ENCODE results near the gene GRAMD1B. TPM values are rescaled to one million over a fixed set of nuclear protein-coding genes. Genes with fewer than 3 reads are reported as not detected.
A peak's percentile ranks its signal among the peaks of the same experiment; 100 is the strongest.

GRAMD1B gene
- total and polyA plus RNA-seq, 3 experiments from 2014 or later = 2.1 to 28.2 (median 27.9) TPM

- Mint-ChIP-seq H3K4me1 (peaks cover 0 to 10% (median 5%) of the 10 kb centered on the region in 3 donors), H3K4me3 (peak overlapping the region in 1 of 7 donors; percentile 83), H3K27ac (peak overlapping the region in 1 of 8 donors; percentile 63), H3K27me3 (peaks cover 0 to 8% of the 10 kb centered on the region in 2 donors), H3K9me3 (no peaks in the 10 kb centered on the region), H3K36me3 (no peaks in the 10 kb centered on the region)
- POLR2A ChIA-PET = no interaction called here
- Histone ChIP-seq H3K27me3 (ENCODE audit: insufficient read depth, low read length, poor library complexity, severe bottlenecking) (no peaks in the 10 kb centered on the region), H3K4me3 (ENCODE audit: low read length) (no peak overlapping the region), H3K27ac (ENCODE audit: low read depth, low read length) (no peak overlapping the region), H3K36me3 (ENCODE audit: insufficient read depth, low read length) (no peaks in the 10 kb centered on the region), H3K9me3 (ENCODE audit: low read length) (no peaks in the 10 kb centered on the region), H3K4me1 (ENCODE audit: insufficient read depth, low read length) (no peaks in the 10 kb centered on the region)
- CTCF ChIA-PET = interaction anchor here (2.6 kb wide), 1 partner anchor 18 kb away, joined by 10 read pairs; no protein-coding TSS in a partner anchor
- no peak for DNase-seq
Observed at GRCh38 chr11:123559523-123559955, 129.5 kb downstream of the GRAMD1B start.

DNA sequence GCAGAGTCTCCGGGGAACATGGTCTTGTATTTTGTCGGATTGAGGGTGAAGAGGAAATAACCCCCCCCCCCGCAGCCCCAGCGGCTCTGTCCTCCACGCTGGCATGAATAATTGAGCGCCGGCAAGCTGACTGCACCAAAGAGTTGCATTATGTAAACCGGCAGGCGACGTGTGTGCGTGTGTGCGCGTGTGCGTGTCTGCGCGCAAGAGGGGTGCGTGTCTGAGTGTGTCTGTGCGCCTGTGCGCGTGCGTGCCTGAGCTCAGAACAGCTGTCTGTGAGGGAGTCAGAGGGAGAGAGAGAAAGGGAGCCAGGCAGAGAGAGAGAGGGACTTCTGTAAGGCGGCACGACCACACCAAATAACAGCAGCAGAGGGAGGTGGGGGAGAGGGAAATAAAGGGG lies 129.9 kb downstream of the GRAMD1B start:
- no peak overlapping the region for H3K4me3 ChIP-seq (ENCODE audit: low read length)
- DNase-seq = peak in 2 of 5 donors; percentile 5 to 25
- POLR2A ChIA-PET = no interaction called here
- H3K36me3 Mint-ChIP-seq = no peaks in the 10 kb centered on the region
- H3K27ac ChIP-seq (ENCODE audit: low read depth, low read length) = no peak overlapping the region
- H3K4me3 Mint-ChIP-seq = peak overlapping the region in 4 of 7 donors; percentile 1 to 83 (median 51)
- H3K27me3 Mint-ChIP-seq = peaks cover 0 to 6% of the 10 kb centered on the region in 2 donors
- H3K4me1 Mint-ChIP-seq = peaks cover 0 to 10% (median 5%) of the 10 kb centered on the region in 3 donors
- no peaks in the 10 kb centered on the region for H3K4me1 ChIP-seq (ENCODE audit: insufficient read depth, low read length)
- no peaks in the 10 kb centered on the region for H3K27me3 ChIP-seq (ENCODE audit: insufficient read depth, low read length, poor library complexity, severe bottlenecking)
- H3K9me3 Mint-ChIP-seq = no peaks in the 10 kb centered on the region
- peak overlapping the region in 2 of 8 donors; percentile 63 to 86 for H3K27ac Mint-ChIP-seq
- no peaks in the 10 kb centered on the region for H3K36me3 ChIP-seq (ENCODE audit: insufficient read depth, low read length)
- CTCF ChIA-PET = interaction anchor here (0.5 to 2.6 kb wide), 3 partner anchors 17 to 995 kb away, joined by 5 to 10 read pairs (median 6); no protein-coding TSS in a partner anchor
- H3K9me3 ChIP-seq (ENCODE audit: low read length) = no peaks in the 10 kb centered on the region

- no peak overlapping the region for H3K4me3 Mint-ChIP-seq
- no peaks in the 10 kb centered on the region for H3K36me3 Mint-ChIP-seq
- DNase-seq = no peak
- ChIA-PET POLR2A (no interaction called here), CTCF (interaction anchor here (0.7 to 1.5 kb wide), 3 partner anchors 15 to 18 kb away, joined by 3 to 6 read pairs (median 3); no protein-coding TSS in a partner anchor)
- no peak overlapping the region for H3K27ac Mint-ChIP-seq
- Histone ChIP-seq H3K27me3 (ENCODE audit: insufficient read depth, low read length, poor library complexity, severe bottlenecking) (no peaks in the 10 kb centered on the region), H3K4me3 (ENCODE audit: low read length) (no peak overlapping the region), H3K27ac (ENCODE audit: low read depth, low read length) (no peak overlapping the region), H3K4me1 (ENCODE audit: insufficient read depth, low read length) (no peaks in the 10 kb centered on the region), H3K9me3 (ENCODE audit: low read length) (no peaks in the 10 kb centered on the region), H3K36me3 (ENCODE audit: insufficient read depth, low read length) (no peaks in the 10 kb centered on the region)
- H3K9me3 Mint-ChIP-seq = no peaks in the 10 kb centered on the region
- peaks cover 0 to 10% (median 5%) of the 10 kb centered on the region in 3 donors for H3K4me1 Mint-ChIP-seq
- H3K27me3 Mint-ChIP-seq = peaks cover 0 to 4% of the 10 kb centered on the region in 2 donors
Observed at GRCh38 chr11:123561431-123561800, 131.3 kb downstream of the GRAMD1B start.

- H3K4me1 ChIP-seq (ENCODE audit: insufficient read depth, low read length) = no peaks in the 10 kb centered on the region
- CTCF ChIA-PET = no interaction called here
- no peak overlapping the region for H3K27ac ChIP-seq (ENCODE audit: low read depth, low read length)
Observed at GRCh38 chr11:123562158-123562557, 132.1 kb downstream of the GRAMD1B start.

DNA sequence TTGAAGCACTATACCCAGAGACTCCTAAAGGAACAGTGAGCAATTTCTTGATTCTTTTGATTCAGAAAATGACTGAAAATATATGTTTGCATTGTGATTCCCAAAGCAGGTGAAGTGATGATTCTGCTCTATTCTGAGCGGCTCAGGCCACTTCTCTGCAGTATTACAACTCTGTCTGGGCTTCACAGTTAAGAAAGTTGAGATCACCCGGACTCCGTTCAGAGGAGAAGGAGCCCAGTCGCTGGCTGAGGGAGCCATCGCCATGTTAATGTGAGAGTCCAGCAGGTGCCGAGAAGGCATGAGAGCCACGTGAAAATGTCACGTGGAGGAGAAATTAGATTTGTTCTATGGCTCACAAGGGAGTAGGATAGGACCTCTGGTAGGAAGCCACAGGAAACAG lies 132.8 kb downstream of the GRAMD1B start:
- Histone ChIP-seq H3K36me3 (ENCODE audit: insufficient read depth, low read length) (no peaks in the 10 kb centered on the region), H3K27me3 (ENCODE audit: insufficient read depth, low read length, poor library complexity, severe bottlenecking) (no peaks in the 10 kb centered on the region), H3K27ac (ENCODE audit: low read depth, low read length) (no peak overlapping the region), H3K4me3 (ENCODE audit: low read length) (no peak overlapping the region), H3K9me3 (ENCODE audit: low read length) (no peaks in the 10 kb centered on the region), H3K4me1 (ENCODE audit: insufficient read depth, low read length) (no peaks in the 10 kb centered on the region)
- Mint-ChIP-seq H3K9me3 (no peaks in the 10 kb centered on the region), H3K27ac (no peak overlapping the region), H3K4me1 (peaks cover 0 to 10% (median 5%) of the 10 kb centered on the region in 3 donors), H3K27me3 (peaks cover 0 to 4% of the 10 kb centered on the region in 2 donors), H3K36me3 (no peaks in the 10 kb centered on the region), H3K4me3 (no peak overlapping the region)
- DNase-seq = no peak
- CTCF ChIA-PET = no interaction called here
- POLR2A ChIA-PET = no interaction called here

More at GRCh38 chr11:123562158-123562557, 132.1 kb downstream of the GRAMD1B start:
- Histone ChIP-seq H3K4me3 (ENCODE audit: low read length) (no peak overlapping the region), H3K36me3 (ENCODE audit: insufficient read depth, low read length) (no peaks in the 10 kb centered on the region), H3K9me3 (ENCODE audit: low read length) (no peaks in the 10 kb centered on the region), H3K27me3 (ENCODE audit: insufficient read depth, low read length, poor library complexity, severe bottlenecking) (no peaks in the 10 kb centered on the region)
- POLR2A ChIA-PET = no interaction called here
- Mint-ChIP-seq H3K4me1 (peaks cover 0 to 10% (median 5%) of the 10 kb centered on the region in 3 donors), H3K36me3 (no peaks in the 10 kb centered on the region), H3K27ac (no peak overlapping the region), H3K9me3 (no peaks in the 10 kb centered on the region), H3K4me3 (no peak overlapping the region), H3K27me3 (peaks cover 0 to 4% of the 10 kb centered on the region in 2 donors)
- no peak for DNase-seq

DNA sequence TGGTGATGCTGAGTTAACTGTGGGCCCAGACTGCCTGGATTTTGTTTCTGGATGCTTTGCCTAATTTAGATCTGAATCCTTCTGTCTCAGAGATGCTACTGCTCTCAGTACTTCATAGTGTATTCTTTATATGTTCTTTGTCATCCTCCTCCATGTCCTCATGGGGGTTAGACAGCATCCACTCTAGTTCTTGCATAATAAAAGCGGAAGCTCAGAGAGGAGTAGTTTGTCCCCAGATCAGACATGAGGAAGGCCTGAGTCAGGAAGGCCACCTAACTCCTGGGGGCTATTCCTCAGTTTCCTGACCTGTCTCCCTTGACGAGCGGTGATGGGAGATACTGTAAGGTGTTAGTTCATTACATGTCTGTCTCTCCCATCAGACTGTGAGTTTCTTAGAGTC lies 134.2 kb downstream of the GRAMD1B start:
- ChIA-PET CTCF (no interaction called here), POLR2A (no interaction called here)
- H3K27ac Mint-ChIP-seq = no peak overlapping the region
- no peak overlapping the region for H3K27ac ChIP-seq (ENCODE audit: low read depth, low read length)
- peaks cover 0 to 4% of the 10 kb centered on the region in 2 donors for H3K27me3 Mint-ChIP-seq
- no peaks in the 10 kb centered on the region for H3K9me3 Mint-ChIP-seq
- H3K27me3 ChIP-seq (ENCODE audit: insufficient read depth, low read length, poor library complexity, severe bottlenecking) = no peaks in the 10 kb centered on the region
- no peak overlapping the region for H3K4me3 Mint-ChIP-seq
- no peaks in the 10 kb centered on the region for H3K9me3 ChIP-seq (ENCODE audit: low read length)
- H3K36me3 Mint-ChIP-seq = no peaks in the 10 kb centered on the region
- H3K4me1 ChIP-seq (ENCODE audit: insufficient read depth, low read length) = no peaks in the 10 kb centered on the region
- DNase-seq = no peak
- H3K4me3 ChIP-seq (ENCODE audit: low read length) = no peak overlapping the region
- H3K4me1 Mint-ChIP-seq = peaks cover 0 to 10% (median 5%) of the 10 kb centered on the region in 3 donors
- no peaks in the 10 kb centered on the region for H3K36me3 ChIP-seq (ENCODE audit: insufficient read depth, low read length)

DNA sequence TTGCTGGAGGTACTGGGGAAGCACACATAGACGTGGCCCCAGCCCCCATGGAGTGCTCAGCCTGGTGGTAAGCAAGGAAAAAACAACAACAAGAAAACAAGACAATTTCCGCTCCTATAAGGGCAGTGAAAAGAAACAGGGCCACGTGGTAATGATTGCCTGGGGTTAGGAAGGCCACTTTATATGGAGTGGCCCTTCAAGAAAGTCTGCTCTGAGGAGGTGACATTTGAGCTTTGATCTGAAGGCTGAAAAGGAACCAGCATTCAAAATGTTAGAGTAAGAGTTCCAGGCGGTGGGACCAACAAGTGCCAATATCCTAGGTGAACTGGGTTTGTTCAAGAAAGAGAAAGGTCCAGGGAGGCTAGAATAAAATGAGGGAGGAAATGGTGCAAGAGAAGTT lies 136.8 kb downstream of the GRAMD1B start:
- Mint-ChIP-seq H3K27me3 (no peaks in the 10 kb centered on the region), H3K4me3 (no peak overlapping the region), H3K27ac (no peak overlapping the region), H3K9me3 (no peaks in the 10 kb centered on the region), H3K4me1 (no peaks in the 10 kb centered on the region), H3K36me3 (no peaks in the 10 kb centered on the region)
- no peaks in the 10 kb centered on the region for H3K36me3 ChIP-seq (ENCODE audit: insufficient read depth, low read length)
- ChIA-PET CTCF (interaction anchor here (0.8 to 2.7 kb wide), 3 partner anchors 10 to 14 kb away, joined by 3 to 8 read pairs (median 8); no protein-coding TSS in a partner anchor), POLR2A (no interaction called here)
- no peaks in the 10 kb centered on the region for H3K4me1 ChIP-seq (ENCODE audit: insufficient read depth, low read length)
- H3K4me3 ChIP-seq (ENCODE audit: low read length) = no peak overlapping the region
- no peak overlapping the region for H3K27ac ChIP-seq (ENCODE audit: low read depth, low read length)
- H3K27me3 ChIP-seq (ENCODE audit: insufficient read depth, low read length, poor library complexity, severe bottlenecking) = no peaks in the 10 kb centered on the region
- DNase-seq = no peak
- no peaks in the 10 kb centered on the region for H3K9me3 ChIP-seq (ENCODE audit: low read length)

DNA sequence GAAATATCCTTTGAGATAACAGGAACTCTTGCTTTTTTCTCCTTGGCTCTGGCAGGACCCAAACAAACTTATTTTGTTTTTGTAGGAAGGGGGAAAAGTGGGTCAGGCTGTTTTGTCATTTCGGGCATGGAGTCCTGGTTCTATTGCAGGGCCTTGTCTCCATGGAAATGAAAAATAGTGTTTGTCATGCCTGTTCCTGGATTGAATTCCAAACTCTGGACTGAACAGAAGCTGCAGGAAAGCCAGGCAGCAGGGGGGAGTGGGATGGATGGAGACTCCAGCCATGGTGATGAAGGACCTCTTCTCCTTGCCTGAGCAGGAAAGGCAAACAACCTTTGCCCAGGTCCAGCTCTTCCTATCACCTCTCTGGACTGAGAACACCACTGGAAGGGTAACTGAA lies 137.4 kb downstream of the GRAMD1B start:
- no peak for DNase-seq
- H3K9me3 ChIP-seq (ENCODE audit: low read length) = no peaks in the 10 kb centered on the region
- H3K4me1 ChIP-seq (ENCODE audit: insufficient read depth, low read length) = no peaks in the 10 kb centered on the region
- no peaks in the 10 kb centered on the region for H3K36me3 Mint-ChIP-seq
- H3K27me3 Mint-ChIP-seq = no peaks in the 10 kb centered on the region
- no peak overlapping the region for H3K27ac ChIP-seq (ENCODE audit: low read depth, low read length)
- H3K36me3 ChIP-seq (ENCODE audit: insufficient read depth, low read length) = no peaks in the 10 kb centered on the region
- H3K4me3 ChIP-seq (ENCODE audit: low read length) = no peak overlapping the region
- H3K4me1 Mint-ChIP-seq = no peaks in the 10 kb centered on the region
- CTCF ChIA-PET = interaction anchor here (0.8 to 2.7 kb wide), 2 partner anchors 9 to 13 kb away, joined by 3 to 8 read pairs; no protein-coding TSS in a partner anchor
- POLR2A ChIA-PET = no interaction called here
- H3K27me3 ChIP-seq (ENCODE audit: insufficient read depth, low read length, poor library complexity, severe bottlenecking) = no peaks in the 10 kb centered on the region
- H3K9me3 Mint-ChIP-seq = no peaks in the 10 kb centered on the region
- no peak overlapping the region for H3K27ac Mint-ChIP-seq
- H3K4me3 Mint-ChIP-seq = no peak overlapping the region
